GM12801 (cell line): ENCODE results near the gene UBE2E1.

Source experiments
- TF ChIP-seq, protein P1 (sequence below): IDR thresholded peaks from one replicate; pipeline ENCODE4 v1.5.1; 2011; ENCODE audit warnings: control low read depth; ENCODE audit not compliant: insufficient read length; ENCODE audit errors: extremely low read depth

The UBE2E1 gene

DNA sequence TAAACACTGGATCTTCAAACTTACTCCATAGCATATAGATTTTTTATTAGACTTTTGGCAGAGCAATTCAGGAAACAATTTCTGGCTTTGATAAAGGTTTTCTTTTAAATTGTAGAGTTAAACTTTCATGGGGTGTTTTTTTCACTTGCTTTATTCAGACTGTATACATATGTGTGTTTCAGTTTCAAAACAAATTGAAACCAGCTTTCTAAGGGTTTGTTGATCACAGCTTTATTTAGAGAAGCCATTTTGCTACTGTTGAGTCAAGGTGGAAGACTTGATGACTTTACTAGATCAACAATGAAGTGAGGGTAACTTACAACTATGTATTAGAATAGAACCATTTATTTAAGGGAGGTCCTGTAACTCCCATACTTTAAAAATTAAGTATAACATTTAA, 6.2 kb downstream of the UBE2E1 start:
- TF ChIP-seq, protein P1, sequence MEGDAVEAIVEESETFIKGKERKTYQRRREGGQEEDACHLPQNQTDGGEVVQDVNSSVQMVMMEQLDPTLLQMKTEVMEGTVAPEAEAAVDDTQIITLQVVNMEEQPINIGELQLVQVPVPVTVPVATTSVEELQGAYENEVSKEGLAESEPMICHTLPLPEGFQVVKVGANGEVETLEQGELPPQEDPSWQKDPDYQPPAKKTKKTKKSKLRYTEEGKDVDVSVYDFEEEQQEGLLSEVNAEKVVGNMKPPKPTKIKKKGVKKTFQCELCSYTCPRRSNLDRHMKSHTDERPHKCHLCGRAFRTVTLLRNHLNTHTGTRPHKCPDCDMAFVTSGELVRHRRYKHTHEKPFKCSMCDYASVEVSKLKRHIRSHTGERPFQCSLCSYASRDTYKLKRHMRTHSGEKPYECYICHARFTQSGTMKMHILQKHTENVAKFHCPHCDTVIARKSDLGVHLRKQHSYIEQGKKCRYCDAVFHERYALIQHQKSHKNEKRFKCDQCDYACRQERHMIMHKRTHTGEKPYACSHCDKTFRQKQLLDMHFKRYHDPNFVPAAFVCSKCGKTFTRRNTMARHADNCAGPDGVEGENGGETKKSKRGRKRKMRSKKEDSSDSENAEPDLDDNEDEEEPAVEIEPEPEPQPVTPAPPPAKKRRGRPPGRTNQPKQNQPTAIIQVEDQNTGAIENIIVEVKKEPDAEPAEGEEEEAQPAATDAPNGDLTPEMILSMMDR = no peak

- TF ChIP-seq, protein P1 = no peak
Measured at GRCh38 chr3:23815879-23816278, 10.1 kb downstream of the UBE2E1 start.

DNA sequence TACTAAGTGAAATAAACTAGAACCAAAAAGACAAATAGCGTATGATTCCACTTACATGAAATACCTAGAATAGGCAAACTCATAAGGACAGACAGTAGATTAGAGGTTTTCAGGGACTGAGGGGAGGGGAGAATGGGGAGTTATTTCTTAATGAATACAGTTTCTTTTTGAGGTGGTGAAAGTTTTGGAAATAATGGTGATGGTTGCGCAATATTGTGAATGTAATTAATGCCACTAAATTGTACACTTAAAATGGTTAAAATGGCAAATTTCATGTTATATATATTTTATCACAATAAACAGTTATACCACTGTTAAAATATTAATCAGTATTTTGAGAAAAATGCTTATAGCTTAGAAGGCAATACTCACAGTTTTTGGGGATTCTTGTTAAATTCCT, 11.0 kb downstream of the UBE2E1 start:
- TF ChIP-seq, protein P1 = no peak

DNA sequence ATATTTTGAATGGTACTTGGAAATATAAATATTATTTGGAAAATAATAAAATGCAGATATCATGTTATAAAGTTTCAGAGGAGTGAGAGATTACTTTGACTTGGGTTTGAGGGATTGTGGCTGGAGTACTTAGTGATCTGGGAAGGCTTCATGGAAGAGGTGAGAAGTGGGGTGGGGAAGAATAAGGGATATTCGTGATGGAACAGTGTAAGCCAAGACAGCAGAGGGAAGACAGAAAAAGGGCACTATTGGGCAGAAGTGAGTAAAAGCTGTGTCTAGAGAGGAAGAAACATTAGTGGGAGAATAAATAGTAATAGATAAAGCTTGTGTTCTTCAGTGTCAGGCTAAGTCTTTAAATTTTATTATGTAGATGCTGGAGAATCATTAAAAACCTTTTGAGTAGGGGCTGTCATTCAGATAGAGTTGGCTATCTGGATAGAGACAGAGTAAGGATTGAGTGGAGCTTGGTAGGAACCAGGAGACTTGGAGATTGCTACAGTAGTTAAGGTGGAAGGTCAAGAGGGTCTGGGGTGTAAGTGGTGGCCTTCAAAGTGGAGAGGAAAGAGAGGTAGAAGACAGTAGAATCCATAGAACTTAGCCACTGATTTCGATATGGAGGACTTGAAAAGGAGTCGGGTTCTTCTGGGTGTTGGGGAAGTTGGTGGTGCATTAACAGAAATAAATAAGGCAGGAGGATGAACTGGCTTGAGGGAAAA, 11.9 kb downstream of the UBE2E1 start:
- TF ChIP-seq, protein P1 = no peak

DNA sequence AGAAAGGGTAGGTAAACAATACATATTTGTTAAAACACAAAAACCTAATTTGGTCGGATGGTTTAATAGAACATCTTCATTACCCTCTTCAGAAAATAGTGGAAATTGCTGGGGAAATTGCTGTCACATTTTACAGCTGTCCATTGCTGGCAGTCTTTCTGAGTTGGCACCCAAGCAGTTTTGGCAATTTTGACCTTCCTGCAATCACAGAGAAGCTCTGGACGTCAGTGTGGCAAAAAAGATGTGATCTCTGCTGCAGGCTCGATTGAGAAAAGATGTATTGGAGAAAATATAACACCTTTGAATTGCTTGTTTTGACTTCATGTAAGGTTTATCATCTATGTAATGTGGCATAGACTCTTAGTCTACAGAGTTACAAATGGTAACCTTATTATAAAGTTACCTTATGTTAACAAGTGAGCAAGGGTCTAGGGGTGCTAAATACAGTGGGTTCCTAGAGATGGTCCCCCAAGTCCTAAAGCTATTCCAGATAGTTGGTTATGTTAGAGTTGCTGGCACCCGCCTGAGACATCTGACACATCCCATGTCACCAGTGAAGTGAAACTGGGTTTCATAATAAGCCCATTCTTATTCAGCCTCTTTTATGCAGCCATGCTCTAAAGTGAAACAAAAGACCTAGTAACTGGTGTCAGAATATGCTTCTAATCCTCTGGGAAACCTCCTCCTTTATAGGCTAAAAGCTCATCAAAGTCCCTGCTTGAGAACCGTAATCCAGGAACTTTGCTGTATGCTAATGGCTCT, 14.0 kb downstream of the UBE2E1 start:
- TF ChIP-seq, protein P1 = no peak

DNA sequence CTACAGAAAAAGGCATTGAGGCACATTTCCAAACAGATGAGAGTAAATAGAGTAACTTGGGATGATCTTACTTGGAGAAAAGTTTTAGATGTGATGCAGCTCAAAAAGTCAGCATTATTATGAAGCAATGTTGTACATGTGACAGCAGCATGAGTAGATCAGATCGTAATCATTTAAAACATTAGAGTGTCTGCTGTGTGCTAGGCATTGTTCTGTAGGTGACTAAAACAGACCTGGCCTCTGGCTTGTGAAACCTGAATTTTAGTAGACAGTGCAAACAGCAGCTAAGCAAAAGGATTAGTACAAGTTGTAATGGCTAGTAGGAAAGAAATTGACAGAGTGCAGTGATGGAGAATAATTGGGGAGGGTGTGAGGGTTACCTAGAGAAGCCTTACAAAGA, 15.1 kb downstream of the UBE2E1 start:
- TF ChIP-seq, protein P1 = no peak

DNA sequence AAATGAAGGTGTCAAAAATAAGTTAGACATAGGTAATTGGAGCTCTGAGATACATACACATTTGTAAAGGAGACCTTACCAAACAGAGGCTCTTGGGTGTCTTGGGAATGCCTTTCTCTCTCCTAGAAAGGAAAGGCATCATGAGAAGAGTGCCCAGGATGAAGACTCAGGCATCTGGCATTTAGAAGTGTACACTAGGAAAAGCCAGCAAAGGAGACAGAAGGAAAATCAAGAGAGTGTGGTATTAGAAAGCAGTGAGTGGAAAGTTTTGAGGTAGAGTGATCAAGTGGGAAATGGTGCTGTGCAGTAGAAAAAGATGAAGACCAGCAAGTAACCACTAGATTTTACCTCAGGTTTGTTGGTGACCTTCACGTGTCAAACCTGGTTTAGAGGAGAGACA, 16.1 kb downstream of the UBE2E1 start:
- TF ChIP-seq, protein P1 = no peak
